GM15510 (cell line): ENCODE measurements around the gene FZR1.

ENCODE experiments used
- POLR2A ChIP-seq: IDR thresholded peaks from 3 replicates; pipeline ENCODE4 v1.6.1; 2011; ENCODE audit warnings: borderline replicate concordance; ENCODE audit not compliant: insufficient read length; ENCODE audit errors: extremely low read depth

Gene FZR1

GRCh38 chr19:3572132-3572854, 66.2 kb downstream of the FZR1 start:
- TF ChIP-seq POLR2A, result no peak

GRCh38 chr19:3572855-3573161, 66.7 kb downstream of the FZR1 start, which contains the start of gene HMG20B:
HMG20B (plus strand) TSS chr19:3572944; CDS start chr19:3573310, 366 bp downstream.
- TF ChIP-seq POLR2A, result peak; percentile 16

GRCh38 chr19:3573162-3573857, 67.2 kb downstream of the FZR1 start:
- TF ChIP-seq POLR2A, result peak; percentile 4

GRCh38 chr19:3573858-3574637, 67.9 kb downstream of the FZR1 start:
- no peak for TF ChIP-seq POLR2A

GRCh38 chr19:3575260-3575741, 69.2 kb downstream of the FZR1 start:
- TF ChIP-seq POLR2A, result no peak

- TF ChIP-seq POLR2A, result no peak
Measured at GRCh38 chr19:3575949-3576673, 70.0 kb downstream of the FZR1 start.

- no peak for TF ChIP-seq POLR2A
Measured at GRCh38 chr19:3576696-3577443, 70.8 kb downstream of the FZR1 start.

- no peak for TF ChIP-seq POLR2A
Measured at GRCh38 chr19:3577723-3578344, 71.7 kb downstream of the FZR1 start.

GRCh38 chr19:3578390-3578789, 72.3 kb downstream of the FZR1 start:
- TF ChIP-seq POLR2A, result no peak

- no peak for TF ChIP-seq POLR2A
Measured at GRCh38 chr19:3580156-3580934, 74.2 kb downstream of the FZR1 start.

GRCh38 chr19:3585301-3586126, 79.4 kb downstream of the FZR1 start, which contains the start of gene GIPC3:
GIPC3 (plus strand) TSS chr19:3585478; CDS start chr19:3585598, 120 bp downstream.
- no peak for TF ChIP-seq POLR2A

- TF ChIP-seq POLR2A, result no peak
Measured at GRCh38 chr19:3586127-3586626, 80.1 kb downstream of the FZR1 start.
